Progenitor cell of endocrine pancreas (in vitro differentiated cells): ENCODE measurements around the gene UBXN2A. TPM values are rescaled to one million over a fixed set of nuclear protein-coding genes. Genes with fewer than 3 reads are reported as not detected.

ENCODE experiments used
- DNase-seq: peaks from one replicate; pipeline ENCODE4 v3.0.0; 2021; ENCODE audit warnings: low spot score; ENCODE audit not compliant: unreplicated experiment
- H3K27ac Mint-ChIP-seq: 2 replicates; pipeline ENCODE4 v1.8.0; 2021; ENCODE audit warnings: mild to moderate bottlenecking, moderate library complexity, mixed read lengths
- H3K27me3 Mint-ChIP-seq: 2 replicates; pipeline ENCODE4 v1.8.0; 2021; ENCODE audit warnings: mixed read lengths
- H3K36me3 Mint-ChIP-seq: 2 replicates; pipeline ENCODE4 v1.8.0; 2022; ENCODE audit warnings: mixed read lengths; ENCODE audit not compliant: insufficient read depth
- H3K4me1 Mint-ChIP-seq: 2 replicates; pipeline ENCODE4 v1.8.0; 2021; ENCODE audit warnings: low read depth, mixed read lengths
- H3K4me3 Mint-ChIP-seq: 2 replicates; pipeline ENCODE4 v1.8.0; 2021; ENCODE audit warnings: low read depth, mild to moderate bottlenecking, moderate library complexity, mixed read lengths
- H3K9me3 Mint-ChIP-seq: 2 replicates; pipeline ENCODE4 v1.8.0; 2021; ENCODE audit warnings: low read depth, mixed read lengths
- CTCF ChIP-seq: fragments of 200-600 bp; sonication (generic); IDR thresholded peaks from one replicate; pipeline ENCODE4 v1.5.0; 2021; ENCODE audit warnings: antibody characterized with exemption, mild to moderate bottlenecking; ENCODE audit not compliant: unreplicated experiment
- total RNA-seq: library from RNA; stranded (reverse); gene quantifications from 2 replicates; pipeline ENCODE4 v1.2.1, GENCODE V29; 2021

The UBXN2A gene
- total RNA-seq, 1 donor from 2014 or later = 24.1 TPM

- TF ChIP-seq CTCF = peak; percentile 94
- Mint-ChIP-seq H3K27ac (peak within 1 kb of the TSS; percentile 100), H3K4me1 (peaks cover 25% of the 10 kb centered on the region), H3K4me3 (peak within 1 kb of the TSS; percentile 96), H3K9me3 (no peaks in the 10 kb centered on the region), H3K27me3 (no peaks in the 10 kb centered on the region), H3K36me3 (peaks cover 4% of the 10 kb centered on the region)
- peak; percentile 94 for DNase-seq
Measured at GRCh38 chr2:23926750-23927571, 13.3 kb upstream of the UBXN2A start, which contains the start of gene ATAD2B. Gene ATAD2B, minus strand, starts transcription at chr2:23927123. Its CDS starts 353 bp downstream, at chr2:23926770.

DNA sequence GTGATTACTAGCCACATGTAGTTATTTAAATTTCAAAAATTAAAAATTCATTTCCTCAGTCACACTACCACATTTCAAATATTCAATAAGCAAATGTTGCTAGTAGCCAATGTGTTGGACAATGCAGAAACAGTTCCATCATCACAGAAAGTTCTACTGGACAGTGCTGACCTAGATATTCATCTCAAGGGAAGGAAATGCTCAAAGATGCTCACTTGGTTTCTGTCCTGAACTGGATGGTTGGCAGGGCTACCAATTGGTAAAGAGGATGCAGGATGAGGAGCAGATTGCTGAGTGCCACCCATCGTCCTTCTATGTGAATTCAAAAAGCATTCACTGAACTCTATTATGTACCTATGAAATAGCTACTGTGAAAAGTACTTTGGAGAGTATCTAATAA is 6.0 kb upstream of the UBXN2A start:
- TF ChIP-seq CTCF = no peak
- H3K27me3 Mint-ChIP-seq = no peaks in the 10 kb centered on the region
- H3K4me3 Mint-ChIP-seq = no peak overlapping the region
- peaks cover 4% of the 10 kb centered on the region for H3K36me3 Mint-ChIP-seq
- DNase-seq = no peak
- H3K4me1 Mint-ChIP-seq = peaks cover 3% of the 10 kb centered on the region
- no peak overlapping the region for H3K27ac Mint-ChIP-seq
- no peaks in the 10 kb centered on the region for H3K9me3 Mint-ChIP-seq

- Mint-ChIP-seq H3K4me1 (peaks cover 24% of the 10 kb centered on the region), H3K9me3 (no peaks in the 10 kb centered on the region), H3K27ac (peak overlapping the region; percentile 92), H3K27me3 (no peaks in the 10 kb centered on the region), H3K36me3 (peaks cover 6% of the 10 kb centered on the region), H3K4me3 (peak overlapping the region; percentile 95)
- no peak for DNase-seq
- no peak for TF ChIP-seq CTCF
Measured at GRCh38 chr2:23940718-23941620, 706 bp downstream of the UBXN2A start.

DNA sequence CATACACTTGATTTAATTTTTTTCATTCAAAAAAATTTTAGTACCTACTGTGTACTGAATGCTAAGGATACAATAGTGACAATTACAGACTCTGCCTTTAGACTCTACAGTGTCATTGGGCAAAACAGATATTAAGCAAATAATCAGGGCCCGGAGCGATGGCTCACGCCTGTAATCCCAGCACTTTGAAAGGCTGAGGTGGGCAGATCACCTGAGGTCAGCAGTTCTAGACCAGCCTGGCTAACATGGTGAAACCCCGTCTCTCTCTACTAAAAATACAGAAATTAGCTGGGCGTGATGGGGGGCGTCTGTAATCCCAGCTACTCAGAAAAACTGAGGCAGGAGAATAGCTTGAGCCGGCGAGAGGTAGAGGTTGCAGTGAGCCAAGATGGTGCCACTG is 1.4 kb downstream of the UBXN2A start:
- peaks cover 24% of the 10 kb centered on the region for H3K4me1 Mint-ChIP-seq
- H3K36me3 Mint-ChIP-seq = peaks cover 6% of the 10 kb centered on the region
- peak overlapping the region; percentile 47 for H3K27ac Mint-ChIP-seq
- no peak for DNase-seq
- no peak for TF ChIP-seq CTCF
- H3K27me3 Mint-ChIP-seq = no peaks in the 10 kb centered on the region
- no peaks in the 10 kb centered on the region for H3K9me3 Mint-ChIP-seq
- peak overlapping the region; percentile 34 for H3K4me3 Mint-ChIP-seq

GRCh38 chr2:23943666-23944065 is 3.4 kb downstream of the UBXN2A start:
- no peak for DNase-seq
- Mint-ChIP-seq H3K9me3 (no peaks in the 10 kb centered on the region), H3K36me3 (peaks cover 6% of the 10 kb centered on the region), H3K27ac (no peak overlapping the region), H3K27me3 (no peaks in the 10 kb centered on the region), H3K4me1 (peaks cover 24% of the 10 kb centered on the region), H3K4me3 (no peak overlapping the region)
- no peak for TF ChIP-seq CTCF
